HCT116 (cell line): ENCODE measurements around the gene CDK18.

Experiments
- CBX3 ChIP-seq: IDR thresholded peaks from 2 replicates; pipeline ENCODE4 v1.6.1; 2012; ENCODE audit warnings: low read depth
- CTCF ChIP-seq, 3 experiments: fragments of 200-600 bp in 1 of 3; sonication (generic) in 1 of 3; IDR thresholded peaks in 2 of 3; conservative IDR thresholded peaks in 1 of 3; 2 replicates each; pipeline ENCODE4 v1.5.1; 2012 to 2017; ENCODE audit warnings: low read depth in 2 of 3, low read length in 2 of 3, antibody characterized with exemption in 1 of 3, borderline replicate concordance in 1 of 3, control low read depth in 1 of 3, mild to moderate bottlenecking in 1 of 3, mixed read lengths in 1 of 3, mixed run types in 1 of 3, moderate library complexity in 1 of 3; ENCODE audit not compliant: insufficient read depth in 1 of 3
- EGR1 ChIP-seq: IDR thresholded peaks from 2 replicates; pipeline ENCODE4 v1.6.1; 2012; ENCODE audit warnings: low read depth
- EZH2 ChIP-seq: fragments of 200-600 bp; sonication (generic); IDR thresholded peaks from 2 replicates; pipeline ENCODE4 v1.6.1; 2017; ENCODE audit warnings: antibody characterized with exemption, mixed run types
- EZH2phosphoT487 ChIP-seq: fragments of 200-600 bp; IDR thresholded peaks from 2 replicates; pipeline ENCODE4 v1.6.1; 2018; ENCODE audit warnings: antibody characterized with exemption, borderline replicate concordance
- JUND ChIP-seq: IDR thresholded peaks from 2 replicates; pipeline ENCODE4 v1.6.1; 2012
- MAX ChIP-seq: IDR thresholded peaks from 2 replicates; pipeline ENCODE4 v1.6.1; 2012
- POLR2AphosphoS5 ChIP-seq: IDR thresholded peaks from 2 replicates; pipeline ENCODE4 v1.6.1; 2011; ENCODE audit warnings: mild to moderate bottlenecking, low read depth, low read length, moderate library complexity
- RAD21 ChIP-seq: IDR thresholded peaks from 2 replicates; pipeline ENCODE4 v1.6.1; 2012; ENCODE audit warnings: low read depth, mild to moderate bottlenecking
- ZNF274 ChIP-seq: fragments of 200-500 bp; sonication (Bioruptor generic); IDR thresholded peaks from 2 replicates; pipeline ENCODE4 v1.6.1; 2014; ENCODE audit warnings: mild to moderate bottlenecking, low read depth, low read length, inconsistent platforms

GRCh38 chr1:205534444-205534985 lies 30.0 kb downstream of the CDK18 start:
- TF ChIP-seq CTCF (IDR thresholded peaks at IDR 0.05 in 2 of 3, conservative IDR thresholded peaks at IDR 0.05 in 1 of 3; ENCODE audit: borderline replicate concordance in 1 of 3, insufficient read depth in 1 of 3, low read depth in 2 of 3, low read length in 2 of 3) (no peak), CBX3 (no peak), MAX (no peak), RAD21 (no peak), ZNF274 (no peak), EZH2phosphoT487 (no peak), EGR1 (no peak), JUND (no peak), POLR2AphosphoS5 (no peak), EZH2 (no peak)
